ENCODE results near the gene BRPF3.

Gene BRPF3

GRCh38 chr6:36235309-36235708 is 38.8 kb downstream of the BRPF3 start:
- DNase-seq = no peak

GRCh38 chr6:36235862-36236261 is 39.3 kb downstream of the BRPF3 start:
- no peak for DNase-seq

GRCh38 chr6:36239774-36240173 is 43.2 kb downstream of the BRPF3 start:
- no peak for DNase-seq

- DNase-seq = peak; percentile 85
Observed at GRCh38 chr6:36241728-36242127, 45.2 kb downstream of the BRPF3 start.

DNA sequence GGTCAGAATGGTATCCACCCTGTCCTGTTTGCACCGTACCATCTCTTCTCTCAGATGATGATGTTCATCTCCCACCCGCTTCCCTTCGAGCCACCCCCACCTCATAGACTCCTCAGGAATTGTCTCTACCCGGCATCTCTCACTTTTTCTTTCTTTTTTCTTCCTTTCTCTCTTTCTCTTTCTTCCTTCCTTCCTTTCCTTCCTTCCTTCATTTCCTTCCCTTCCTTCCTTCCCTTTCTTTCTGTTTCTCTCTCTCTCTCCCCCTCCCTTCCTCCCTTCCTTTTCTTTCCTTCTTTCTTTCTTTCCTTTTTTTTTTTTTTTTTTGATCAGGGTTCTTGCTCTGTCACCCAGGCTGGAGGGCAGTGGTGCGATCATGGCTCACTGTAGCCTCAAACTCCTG is 45.6 kb downstream of the BRPF3 start:
- no peak for DNase-seq

- no peak for DNase-seq
Observed at GRCh38 chr6:36242626-36243025, 46.1 kb downstream of the BRPF3 start.

DNA sequence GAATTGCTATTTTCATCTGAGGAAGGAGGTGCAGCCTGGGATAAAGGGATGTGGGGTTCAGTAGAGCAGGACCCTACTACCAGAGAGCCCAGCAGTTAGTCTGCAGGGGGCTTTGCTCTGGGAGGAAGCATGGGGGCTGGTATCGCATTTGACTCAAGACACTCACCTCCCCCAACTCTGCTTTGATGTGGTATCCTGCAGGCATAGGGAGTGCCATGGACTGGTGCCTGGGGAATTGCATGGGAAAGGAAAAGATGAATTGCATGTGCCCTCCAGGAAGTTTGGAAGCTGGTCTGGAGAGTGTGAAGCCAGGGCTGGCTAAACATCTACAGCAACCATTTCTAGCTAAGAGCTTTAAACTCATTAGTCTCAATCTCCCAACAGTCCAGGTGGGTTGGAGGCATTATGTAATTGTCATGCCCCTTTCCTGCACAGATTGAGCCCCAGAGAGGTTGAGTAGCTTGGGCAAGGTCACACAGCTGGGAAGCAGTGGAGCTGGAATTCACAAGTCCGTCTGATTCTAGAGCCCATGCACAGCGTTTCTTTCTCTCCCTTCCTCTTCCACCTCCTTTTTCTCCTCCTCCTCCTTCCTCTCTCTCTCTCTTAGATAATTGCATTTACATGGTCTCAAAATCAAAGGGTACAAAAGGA is 47.1 kb downstream of the BRPF3 start:
- no peak for DNase-seq

DNA sequence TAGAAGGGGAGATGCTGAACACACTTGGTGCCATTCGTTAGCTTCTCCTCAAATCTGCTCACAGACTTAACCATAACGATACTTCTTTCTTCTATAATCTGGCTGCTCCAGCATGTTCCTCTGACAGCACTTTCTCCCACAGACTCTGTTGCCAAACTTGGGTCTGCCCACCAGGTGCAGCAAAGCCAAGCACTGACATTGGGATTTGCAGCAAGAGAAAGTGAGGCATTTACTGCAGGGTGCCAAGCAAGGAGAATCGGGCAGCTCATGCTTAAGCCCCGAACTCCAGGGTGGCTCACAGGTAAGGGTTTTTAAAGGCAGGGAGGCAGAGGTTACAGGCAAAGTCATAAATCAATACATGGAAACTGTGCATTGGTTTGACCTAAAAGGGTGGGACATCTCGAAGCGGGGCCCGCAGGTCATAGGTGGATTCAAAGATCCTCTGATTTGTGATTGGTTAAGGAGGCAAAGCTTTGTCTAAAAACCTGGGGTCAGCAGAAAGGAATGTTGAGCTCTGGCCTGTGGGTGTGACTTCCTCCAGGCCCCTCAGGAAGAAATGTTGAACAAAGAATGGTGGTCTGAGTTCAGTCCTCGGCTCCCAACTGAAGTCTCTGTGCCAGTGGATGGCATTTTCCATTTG is 48.2 kb downstream of the BRPF3 start:
- DNase-seq = no peak

DNA sequence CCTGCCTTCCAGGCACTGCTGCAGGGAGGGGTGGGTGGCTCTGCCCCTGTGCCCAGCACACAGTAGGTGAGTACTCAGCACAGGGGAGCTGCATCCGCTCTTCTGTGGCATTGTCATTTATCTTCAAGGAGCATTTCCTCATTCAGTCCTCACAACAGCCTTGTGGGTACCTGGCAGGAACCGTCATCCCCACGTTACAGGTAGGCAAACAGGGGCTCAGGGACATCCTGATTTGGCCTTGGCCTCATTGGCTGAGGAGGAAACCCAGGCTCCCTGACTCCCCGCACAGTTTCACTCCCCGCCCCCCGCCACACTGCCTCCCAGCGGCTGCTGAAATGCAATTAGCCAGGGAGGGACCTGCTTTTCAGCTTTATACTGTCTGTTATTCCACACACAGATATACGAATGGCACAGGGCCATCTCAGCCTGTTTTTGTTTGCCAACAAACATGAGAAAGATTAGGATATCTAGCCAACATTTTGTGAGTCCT is 49.1 kb downstream of the BRPF3 start:
- no peak for DNase-seq

DNA sequence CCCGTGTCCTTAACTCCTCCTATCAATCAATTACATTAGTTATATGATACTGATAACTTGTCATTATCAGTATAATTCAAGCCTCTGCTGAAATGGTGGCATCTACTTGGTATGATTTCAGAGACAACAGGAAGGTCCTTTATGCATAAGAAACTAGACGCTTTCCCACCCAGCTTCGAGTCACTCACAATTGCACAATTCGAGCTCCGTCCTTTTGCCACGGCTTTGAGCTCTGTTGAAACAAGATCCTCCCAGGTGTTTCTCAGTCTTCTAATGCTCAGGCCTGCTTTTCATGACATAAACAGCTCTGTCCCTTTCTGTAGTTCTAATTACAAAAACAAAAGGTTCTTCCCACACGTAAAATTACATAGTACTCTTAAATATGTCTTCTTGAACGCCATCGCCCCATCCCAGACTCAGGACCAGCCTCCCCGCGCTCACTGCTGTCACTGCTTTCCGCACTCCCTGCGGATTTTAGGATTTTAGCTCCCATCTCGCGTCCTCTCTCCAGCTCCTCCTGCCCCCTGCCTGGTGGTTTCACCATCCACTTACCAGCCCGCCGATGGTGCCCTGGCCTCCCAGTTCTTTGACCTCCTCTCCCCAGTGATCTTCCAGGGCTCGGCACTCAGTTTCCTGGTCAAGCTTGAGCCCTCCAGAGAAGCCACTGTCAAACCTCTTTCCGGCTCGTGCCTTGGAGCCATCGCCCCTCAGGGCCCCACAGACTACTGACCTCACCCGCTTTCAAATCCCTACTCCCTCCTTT is 50.1 kb downstream of the BRPF3 start:
- no peak for DNase-seq

DNA sequence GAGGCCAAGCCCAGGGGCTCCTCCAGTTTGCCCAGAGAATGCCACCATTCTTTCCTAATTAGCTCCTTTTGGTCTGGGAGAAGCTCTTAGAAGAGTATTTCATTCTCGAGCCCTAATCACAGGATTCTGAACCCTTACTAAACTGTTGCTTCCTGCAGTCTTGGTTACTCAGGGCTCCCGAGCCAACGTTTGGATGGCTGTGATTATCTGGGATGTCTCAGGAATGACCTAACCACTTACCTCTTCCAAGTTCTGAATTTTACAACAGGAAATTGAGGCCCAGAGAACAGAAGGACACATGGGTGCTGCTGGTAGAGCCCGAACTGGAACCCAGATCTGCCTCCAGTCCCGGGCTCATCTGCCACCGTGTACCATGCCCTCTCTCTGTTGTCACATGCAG is 51.1 kb downstream of the BRPF3 start:
- no peak for DNase-seq

DNA sequence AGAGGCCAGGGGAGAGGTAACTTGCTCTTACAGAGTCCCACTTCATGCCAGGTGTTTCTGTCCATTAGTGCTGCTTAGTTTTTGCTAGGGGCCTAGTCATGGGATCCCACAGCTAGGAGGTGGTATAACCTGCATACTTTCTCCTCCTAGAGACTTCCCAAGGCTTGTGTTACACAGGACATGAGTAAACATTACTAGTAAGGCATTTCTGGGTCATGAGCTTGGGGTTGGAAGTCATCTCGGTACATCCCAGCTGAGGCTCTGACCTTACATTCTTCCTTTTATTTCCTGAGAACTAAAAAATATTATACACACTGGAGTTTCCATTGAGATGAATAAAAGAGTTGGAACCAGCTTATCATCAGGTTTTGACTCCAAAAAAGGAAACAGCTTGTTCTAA is 52.4 kb downstream of the BRPF3 start:
- DNase-seq = no peak

GRCh38 chr6:36249536-36249935 is 53.0 kb downstream of the BRPF3 start:
- no peak for DNase-seq

GRCh38 chr6:36252005-36252404 is 55.5 kb downstream of the BRPF3 start:
- DNase-seq = no peak

DNA sequence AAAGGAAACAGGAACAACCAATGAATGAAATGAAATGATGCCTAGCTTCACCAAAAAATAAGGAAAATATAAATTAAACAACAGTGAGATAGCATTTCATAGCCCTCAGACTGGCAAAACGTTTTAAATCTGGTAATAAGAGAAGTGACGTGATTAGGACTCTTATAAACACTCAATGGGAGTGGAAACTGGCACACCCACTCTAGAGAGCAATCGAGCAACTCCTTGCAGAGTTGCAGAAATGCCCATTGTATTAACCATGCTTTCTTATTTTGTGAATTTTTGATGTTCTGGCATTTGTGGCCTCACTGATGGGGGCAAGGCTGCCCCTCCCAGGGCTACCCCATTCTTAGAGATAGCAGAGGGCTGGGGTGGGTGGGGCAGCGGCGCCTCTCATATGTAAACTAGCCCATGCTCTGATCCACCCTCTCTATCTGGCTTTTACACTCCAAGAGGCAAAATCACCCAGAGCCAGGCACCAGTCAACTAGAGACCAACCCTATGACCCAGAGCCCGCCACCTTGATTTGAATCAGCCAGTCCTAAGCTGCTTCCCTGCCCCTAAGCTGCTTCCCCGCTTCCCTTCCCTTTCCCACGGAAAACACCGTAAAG is 67.0 kb downstream of the BRPF3 start:
- DNase-seq = no peak

- DNase-seq = no peak
Observed at GRCh38 chr6:36265744-36266143, 69.2 kb downstream of the BRPF3 start.

- DNase-seq = no peak
Observed at GRCh38 chr6:36266913-36267644, 70.5 kb downstream of the BRPF3 start.

GRCh38 chr6:36267731-36268477 is 71.4 kb downstream of the BRPF3 start:
- DNase-seq = no peak

GRCh38 chr6:36268478-36269275 is 72.1 kb downstream of the BRPF3 start:
- no peak for DNase-seq

DNA sequence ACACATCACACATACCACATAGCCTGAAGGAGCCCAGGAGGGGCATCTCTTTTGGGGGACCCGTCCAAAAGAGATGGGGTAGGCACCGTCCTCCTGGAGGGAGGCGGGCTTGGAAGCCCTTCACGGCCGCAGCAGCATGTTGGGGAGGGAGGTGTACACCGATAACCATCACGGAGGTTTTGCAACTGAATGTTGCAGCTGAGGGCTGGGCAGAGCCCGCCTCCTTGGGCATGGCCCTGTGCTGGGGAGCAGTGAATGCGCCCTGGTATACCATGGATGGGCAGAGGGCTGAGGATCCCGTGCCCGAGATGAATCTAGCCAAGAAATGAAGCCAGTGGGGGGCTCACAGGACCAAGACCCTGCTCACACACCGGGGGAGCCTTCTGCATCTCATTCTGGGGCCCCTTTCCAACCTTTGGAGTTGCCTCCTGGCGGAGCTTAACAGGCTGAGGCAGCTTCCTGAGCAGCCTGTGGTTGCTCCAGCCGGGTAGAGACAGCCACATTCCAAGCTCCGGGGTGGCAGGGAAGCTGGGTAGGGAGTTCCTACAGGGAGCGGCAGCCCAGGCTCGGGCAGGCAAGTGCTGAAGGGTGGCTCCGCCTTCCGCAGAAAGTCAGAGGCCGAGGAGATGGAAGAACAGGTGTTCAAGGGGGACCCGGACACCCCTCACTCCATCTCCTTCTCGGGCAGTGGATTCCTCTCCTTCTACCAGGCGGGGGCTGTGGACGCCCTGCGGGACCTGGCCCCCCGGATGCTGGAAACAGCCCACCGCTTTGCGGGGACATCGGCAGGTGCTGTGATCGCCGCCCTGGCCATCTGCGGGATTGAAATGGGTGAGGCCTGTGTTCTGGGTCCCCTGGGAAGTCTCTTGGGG is 73.5 kb downstream of the BRPF3 start, which contains the start of gene PNPLA1:
TSS of gene PNPLA1 (plus strand) at position 227 of the 872 bp plus-strand sequence. CDS start at position 627, 400 bp downstream.
- DNase-seq = no peak

Measured in NCI-H526 treated with DMSO at 0.1 percent for 48 hours (cell line).